Measurements from ENCODE around the gene MAP4K1.
"Not testable (repeated sequence)": the region's sequence is repeated elsewhere in the genome, so short reads cannot be mapped to it uniquely, and the experiment has no call there.

MAP4K1 gene

DNA sequence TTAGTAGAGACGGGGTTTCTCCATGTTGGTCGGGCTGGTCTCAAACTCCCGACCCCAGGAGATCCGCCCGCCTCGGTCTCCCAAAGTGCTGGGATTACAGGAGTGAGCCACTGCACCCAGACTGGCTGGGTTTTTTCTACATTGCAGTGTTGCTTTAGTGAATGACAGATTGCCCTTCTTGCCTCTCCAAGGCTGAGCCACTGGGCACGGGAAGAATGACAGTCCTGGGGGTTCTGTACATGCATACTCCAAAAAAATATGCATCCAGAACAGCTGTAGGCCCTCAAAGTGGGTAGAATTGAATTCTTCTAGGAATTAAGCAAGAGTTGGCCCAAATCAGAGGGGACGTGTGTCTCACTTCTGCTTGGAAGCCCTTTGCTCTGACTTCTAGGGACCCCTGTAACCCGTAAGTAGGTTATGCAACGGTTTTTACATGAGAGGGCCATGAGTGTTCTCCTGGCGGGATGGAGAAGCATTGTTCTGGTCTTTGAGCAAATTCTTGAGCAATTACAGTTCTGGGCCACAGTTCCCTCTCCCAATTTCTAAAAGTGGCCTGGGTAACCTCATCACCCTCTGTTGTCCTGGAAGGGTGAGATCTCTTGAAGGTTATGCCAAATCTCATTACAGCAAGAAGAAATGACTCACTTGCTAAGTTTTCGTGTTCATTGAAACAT, 33.3 kb upstream of the MAP4K1 start:
- no peak for DNase-seq (ENCODE audit: low read depth, low spot score)

DNA sequence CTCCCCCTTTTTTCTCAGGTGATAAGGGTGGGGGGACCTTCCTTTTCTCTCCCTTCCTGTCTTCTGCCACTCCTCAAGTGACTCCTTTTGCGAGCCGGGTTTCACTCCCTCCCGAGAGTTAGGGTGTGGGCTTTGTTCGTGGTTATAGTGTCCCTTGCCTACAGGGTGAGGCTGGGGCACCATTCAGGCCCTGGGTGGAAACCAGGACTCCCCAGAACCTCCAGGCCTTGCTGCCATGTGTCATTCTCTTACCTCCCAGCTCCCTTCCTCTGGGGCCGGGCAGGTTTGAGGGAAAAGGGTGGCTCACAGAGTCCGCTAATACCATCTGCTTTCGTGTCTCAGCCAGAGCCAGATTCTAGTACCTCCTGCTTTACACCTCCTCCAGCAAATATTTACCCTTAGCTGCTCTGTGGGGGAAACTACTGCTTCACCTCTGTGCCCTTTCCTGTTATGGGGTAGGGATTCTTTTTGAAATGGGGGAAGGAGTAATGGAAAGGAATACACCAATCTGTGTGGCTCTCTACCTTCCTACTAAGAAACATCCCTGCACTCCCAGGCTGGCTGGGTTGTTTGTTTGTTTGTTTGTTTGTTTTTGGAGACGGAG, 32.5 kb upstream of the MAP4K1 start:
- DNase-seq (ENCODE audit: low read depth, low spot score), result no peak

DNA sequence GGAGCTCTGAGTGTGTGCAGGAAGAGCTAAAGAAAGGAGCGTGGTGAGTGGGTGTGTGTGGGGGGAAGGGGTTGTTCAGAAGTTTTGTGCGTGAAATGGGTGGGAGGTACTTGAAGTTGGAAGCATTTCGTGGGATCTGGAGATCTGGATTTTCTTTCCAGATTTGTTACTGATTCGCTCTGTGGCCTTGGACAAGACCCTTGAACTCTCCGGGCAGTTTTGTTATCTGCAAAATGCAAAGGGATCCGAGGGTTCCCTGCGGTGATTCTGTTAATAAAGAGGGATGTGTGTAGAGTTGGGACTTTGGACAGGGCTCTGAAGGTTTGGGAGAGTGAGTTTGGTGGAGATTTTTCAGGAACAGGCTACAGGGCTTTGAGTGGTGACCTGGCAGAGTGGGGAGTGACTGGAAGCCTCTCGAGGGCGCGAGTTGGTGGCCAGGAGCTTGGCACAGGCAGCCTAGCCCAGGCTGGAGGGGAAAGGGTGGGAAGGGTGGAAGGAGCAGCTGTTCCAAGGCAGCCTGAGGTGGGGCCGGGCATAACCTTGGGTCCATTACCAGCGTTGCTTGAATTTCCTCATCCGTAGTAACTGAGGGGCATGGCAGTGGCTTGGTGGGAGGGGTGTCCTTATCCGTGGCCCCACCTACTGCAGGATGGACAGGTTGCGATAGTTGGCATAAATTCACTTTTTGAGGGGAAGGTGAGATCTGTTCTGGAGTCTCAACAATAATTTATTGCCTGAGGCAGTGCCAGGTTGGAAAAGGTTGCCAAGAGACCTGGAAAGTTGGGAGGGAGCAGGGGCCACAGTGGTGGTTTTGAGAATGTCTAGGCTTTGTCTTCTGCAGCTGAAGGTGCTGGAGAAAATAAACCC, 31.8 kb upstream of the MAP4K1 start:
- no peak for DNase-seq (ENCODE audit: low read depth, low spot score)

DNA sequence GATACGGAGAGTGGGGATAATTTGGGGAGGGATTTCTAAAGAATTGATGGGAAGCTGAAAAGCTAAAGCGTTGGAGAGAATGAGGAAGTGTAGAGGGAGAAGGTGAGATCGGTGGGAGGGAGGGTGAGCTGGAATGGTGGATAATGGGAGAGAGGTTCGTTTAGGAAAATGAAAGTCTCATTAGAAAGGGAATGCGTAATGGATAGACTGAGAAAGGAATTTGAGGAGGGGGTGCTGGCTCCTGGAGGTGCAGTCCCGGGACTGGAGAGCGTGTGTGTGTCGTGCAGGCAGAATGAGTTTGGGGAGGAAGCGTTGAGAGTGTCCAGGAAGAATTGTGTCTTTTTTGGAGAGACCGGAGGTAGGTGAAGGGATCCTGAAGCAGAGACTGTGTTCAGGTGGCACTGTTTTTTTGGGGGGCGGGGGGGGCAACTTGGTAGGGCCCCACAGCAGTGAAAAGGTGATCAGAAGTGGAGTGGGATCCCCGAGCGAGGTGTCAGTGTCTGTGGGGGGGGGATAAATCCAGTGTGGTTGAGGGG, 31.1 kb upstream of the MAP4K1 start:
- DNase-seq (ENCODE audit: low read depth, low spot score), result no peak

DNA sequence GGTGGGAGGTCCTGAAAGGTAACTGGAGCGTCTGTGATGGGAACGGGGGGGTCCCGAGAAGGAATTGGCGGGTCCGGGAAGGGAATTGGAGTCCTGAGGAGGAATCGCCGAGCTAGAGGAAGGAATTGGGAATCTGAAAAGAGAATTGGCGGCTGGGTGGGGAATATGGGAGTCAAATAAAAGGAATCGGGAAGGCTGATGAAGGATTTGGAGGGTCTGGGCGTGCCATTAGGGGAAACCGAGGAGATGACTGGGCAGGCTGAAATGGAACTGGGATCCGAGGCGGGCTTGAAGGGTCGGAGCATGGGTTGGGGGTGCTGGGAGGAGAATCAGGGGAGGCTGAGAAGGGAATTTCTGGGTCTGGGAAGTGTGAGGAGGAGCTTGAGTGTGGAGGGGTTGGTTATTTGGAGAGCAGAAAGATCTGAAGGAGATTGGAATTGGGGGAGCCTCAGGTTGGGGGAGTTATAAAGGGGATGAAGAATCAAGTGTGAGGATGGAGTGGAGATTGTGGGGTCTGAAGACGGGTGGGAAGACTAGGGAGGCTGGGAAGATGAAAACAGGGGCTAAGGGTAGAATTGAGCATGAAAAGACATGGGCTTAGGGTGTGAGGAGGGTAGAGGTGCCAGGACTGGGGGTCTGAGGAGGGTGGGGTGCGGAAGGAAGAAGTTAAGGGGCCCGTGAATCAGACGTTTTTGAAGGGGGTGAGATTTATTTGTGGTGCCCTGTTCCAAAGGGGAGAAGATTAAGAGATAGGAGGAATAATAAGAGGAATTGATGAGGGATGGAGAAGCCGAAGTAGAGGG, 30.4 kb upstream of the MAP4K1 start:
- DNase-seq (ENCODE audit: low read depth, low spot score), result no peak

DNA sequence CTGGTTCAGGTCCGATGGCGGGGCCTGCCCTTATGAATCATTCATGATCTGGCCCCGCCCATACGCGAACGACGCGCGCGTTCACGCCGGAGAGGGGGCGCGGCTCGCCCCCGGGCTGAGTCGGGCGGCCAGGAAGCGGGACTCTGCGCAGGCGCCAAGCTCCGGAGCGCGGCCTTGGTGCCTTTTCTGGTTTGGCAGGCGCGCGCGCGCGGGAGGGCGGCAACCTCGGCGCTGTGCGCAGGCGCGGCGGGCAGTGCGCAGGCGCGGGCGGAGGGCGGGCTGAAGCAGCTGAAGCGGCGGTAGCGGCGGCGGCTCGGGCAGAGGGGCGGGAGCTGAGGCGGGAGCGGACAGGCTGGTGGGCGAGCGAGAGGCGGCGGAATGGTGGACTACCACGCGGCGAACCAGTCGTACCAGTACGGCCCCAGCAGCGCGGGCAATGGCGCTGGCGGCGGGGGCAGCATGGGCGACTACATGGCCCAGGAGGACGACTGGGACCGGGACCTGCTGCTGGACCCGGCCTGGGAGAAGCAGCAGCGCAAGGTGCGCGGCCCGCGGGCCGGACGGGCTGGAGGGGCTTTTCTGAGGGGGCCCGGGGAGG, 29.7 kb upstream of the MAP4K1 start, which contains the start of gene ACTN4:
ACTN4 (plus strand) TSS at position 282 of the 598 bp plus-strand sequence; CDS start at position 379, 97 bp downstream.
- DNase-seq (ENCODE audit: low read depth, low spot score), result peak; percentile 99

DNA sequence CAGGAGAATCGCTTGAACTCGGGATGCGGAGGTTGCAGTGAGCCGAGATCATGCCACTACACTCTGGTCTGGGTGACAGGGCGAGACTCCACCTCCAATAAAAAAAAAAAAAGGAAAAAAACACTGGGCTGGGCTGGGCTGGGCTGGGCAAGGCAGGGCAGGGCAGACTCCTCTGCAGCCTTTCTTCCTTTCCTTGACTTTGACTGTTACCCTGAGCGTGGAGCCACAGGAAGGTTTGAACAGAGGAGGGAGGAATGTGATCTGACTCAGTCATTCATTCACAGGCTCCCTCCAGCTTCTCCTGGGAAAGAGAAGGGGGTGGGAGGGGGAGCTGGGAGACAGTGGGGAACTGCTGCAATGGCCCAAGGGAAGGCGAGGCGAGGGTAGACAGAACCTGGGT, 27.0 kb upstream of the MAP4K1 start:
- DNase-seq (ENCODE audit: low read depth, low spot score), result no peak

DNA sequence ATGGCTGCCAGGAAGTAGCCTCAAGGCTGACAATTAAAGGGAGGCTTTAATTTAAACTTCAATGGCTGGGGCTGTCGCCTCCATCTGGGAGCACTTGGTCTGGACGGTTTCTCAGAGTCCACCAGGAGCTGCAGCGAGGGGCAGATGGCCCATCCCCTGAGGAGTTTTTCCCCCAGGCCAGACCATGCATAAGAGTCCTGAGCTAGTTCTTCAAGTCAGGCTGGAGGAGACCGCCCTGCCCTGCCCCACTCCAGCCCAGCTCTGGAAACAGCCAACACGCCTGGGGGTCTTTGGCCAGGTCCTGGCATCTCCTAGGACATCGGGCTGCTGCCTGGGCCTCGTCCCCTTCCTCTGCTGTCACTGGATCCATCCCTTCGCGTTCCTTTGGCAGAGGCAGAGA, 24.4 kb upstream of the MAP4K1 start:
- no peak for DNase-seq (ENCODE audit: low read depth, low spot score)

DNA sequence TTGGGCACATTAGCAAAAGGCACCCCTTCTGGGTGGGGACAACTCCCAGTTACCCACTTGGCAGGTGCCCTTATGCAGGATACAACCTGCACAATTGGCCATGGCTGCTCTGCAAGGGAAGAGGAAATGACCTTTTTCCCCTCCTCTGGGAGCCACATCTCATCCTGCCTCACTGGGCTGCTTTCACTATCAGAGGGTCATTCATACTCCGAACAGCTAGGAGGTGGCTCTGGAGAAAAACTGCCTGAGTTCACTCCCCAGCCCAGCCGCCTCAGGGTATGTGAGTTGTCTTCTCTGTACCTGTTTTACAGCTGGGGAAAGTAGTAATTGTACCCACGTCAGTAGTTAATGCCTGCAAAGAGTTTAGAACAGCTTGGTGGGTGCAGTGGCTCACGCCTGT, 22.6 kb upstream of the MAP4K1 start:
- DNase-seq (ENCODE audit: low read depth, low spot score), result no peak

DNA sequence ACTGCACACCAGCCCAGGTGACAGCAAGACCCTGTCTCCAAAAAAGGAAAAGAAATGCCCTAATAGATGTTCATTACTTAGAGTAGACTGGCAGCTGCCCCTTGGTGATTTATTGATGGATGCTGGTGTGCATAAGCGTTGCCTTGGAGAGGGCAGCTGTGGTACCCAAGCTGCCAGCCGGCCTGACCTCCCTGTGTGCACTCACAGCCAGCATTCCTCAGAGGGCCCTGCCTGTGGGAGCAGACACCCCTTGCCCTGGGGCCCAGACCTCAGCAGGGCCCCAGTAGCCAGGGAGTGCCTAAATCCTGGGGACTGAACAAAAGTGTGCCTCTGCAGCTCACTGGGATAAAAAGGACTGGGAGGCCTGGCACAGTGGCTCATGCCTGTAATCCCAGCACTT, 21.9 kb upstream of the MAP4K1 start:
- DNase-seq (ENCODE audit: low read depth, low spot score), result no peak

DNA sequence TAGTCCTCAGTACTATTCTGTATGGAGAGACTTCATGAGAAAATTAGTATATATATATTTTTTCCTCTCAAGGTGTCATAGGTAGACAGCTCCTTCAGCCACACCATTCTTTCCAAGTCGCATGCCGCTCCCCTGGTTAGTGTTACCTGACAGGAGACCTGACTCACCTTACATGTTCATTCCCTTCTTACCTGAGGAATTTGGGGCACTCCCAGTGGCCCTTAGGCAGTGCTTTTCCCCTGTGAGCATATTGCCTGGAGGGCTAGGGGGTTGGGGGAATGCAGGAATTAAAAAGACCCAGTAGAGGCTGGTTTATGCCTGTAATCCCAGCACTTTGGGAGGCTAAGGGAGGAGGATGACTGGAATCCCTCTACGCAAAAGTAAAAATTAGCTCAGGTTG, 20.7 kb upstream of the MAP4K1 start:
- DNase-seq (ENCODE audit: low read depth, low spot score), result no peak

DNA sequence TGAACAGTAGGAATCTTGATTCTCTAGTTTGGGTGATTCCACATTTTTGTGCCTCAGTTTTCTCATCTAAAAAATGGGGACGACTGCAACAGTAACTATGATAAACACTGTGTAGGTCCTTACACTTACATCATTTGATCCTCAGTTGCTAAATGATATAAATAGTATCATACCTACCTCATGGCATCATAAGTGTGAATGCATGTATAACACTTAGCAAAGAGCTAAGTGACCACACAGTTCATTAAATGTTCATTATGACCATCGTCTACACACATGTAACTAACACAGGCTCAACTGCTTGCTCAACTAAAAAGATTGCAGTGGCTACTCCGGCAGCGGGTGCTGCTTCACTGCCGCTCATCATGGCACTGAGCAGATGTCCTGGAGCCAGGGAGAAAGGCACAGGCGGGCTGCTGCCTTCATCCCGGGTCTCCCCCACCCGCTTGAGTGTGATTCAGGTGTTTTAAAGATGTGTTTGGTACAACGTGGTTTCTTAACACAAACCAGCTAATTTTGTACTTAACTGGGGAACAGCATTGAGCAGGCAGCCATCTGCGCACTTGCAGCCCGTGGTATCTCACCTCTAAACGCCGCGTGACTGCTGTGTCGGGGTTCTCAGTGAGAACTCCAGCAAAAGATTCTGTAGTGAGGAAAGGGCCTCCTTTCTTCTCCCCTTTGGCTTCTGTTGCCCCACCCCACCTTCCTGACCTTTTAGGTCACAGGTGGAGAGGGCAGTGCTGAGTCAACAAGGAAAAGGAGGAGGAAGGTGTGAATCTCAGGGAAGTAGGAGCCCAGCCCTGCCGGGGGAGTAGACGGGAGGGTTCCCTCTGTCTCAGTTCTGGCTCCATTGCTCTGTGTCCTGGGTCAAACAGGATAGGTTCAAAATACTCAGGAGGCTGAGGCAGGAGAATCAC, 18.0 kb upstream of the MAP4K1 start:
- DNase-seq (ENCODE audit: low read depth, low spot score), result no peak

DNA sequence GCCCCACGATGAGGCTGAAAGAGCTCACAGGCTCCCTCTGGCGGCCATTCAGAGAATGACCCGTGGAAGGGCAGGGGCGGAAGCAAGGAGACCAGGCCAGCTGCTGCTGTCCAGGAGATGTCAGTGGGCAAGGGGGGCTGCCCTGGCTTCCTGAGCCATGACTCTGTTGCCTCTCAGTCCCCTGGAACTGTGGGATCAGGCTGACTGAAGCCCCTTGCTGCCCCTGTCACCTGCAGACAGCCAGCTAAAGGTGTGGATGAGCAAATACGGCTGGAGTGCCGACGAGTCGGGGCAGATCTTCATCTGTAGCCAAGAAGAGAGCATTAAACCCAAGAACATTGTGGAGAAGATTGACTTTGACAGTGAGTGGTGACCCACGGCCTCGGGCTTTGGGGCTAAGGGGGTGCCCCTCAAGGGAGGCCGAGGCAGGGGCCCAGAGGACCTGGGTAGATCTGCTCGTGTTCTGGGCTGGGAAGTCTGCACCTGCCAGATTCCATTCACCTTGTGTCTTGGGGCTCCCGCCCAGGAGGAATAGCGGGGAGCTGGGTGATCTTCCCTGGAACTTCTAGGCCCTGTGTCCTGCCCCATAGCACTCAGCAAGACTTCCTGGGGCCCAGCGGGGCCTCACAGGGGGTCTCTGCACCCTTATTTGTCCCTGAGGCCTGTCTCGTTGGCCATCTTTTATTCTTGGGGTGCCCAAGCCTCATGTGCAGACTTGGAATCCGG, 17.2 kb upstream of the MAP4K1 start:
- DNase-seq (ENCODE audit: low read depth, low spot score), result peak; percentile 31

DNA sequence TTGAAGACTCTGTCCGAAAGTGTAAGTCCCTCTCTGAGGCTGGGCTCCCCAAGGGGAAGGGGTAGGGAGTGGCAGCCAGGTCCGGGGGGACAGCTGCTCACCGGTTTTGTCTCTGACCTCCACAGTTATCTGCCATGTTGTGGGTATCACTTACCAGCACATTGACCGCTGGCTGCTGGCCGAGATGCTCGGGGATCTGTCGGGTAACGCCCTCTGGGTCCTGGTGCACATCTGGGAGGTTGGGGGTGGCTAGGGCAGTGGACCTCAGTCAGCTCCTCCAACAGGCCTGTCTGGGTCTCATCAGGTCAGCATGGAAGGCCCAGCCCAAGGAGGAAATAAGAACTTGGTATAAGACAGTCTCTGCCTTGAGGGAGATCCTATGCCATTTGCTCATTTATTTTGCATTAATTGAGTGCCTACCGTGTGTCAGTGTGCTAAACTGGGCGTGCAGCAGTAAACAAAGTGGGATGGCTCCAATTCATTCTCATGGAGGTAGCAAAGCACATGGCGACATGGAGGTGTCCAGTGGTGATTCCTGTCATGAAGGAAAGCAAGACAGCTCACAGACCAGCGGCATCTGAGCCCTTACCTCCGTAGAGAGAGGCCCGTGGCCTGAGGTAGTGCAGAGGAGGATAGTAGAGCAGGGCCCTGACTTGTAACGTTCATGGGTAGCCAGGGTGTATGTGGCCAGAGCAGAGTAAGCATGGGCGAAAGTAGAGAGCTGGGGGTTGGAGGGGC, 14.9 kb upstream of the MAP4K1 start:
- no peak for DNase-seq (ENCODE audit: low read depth, low spot score)

DNA sequence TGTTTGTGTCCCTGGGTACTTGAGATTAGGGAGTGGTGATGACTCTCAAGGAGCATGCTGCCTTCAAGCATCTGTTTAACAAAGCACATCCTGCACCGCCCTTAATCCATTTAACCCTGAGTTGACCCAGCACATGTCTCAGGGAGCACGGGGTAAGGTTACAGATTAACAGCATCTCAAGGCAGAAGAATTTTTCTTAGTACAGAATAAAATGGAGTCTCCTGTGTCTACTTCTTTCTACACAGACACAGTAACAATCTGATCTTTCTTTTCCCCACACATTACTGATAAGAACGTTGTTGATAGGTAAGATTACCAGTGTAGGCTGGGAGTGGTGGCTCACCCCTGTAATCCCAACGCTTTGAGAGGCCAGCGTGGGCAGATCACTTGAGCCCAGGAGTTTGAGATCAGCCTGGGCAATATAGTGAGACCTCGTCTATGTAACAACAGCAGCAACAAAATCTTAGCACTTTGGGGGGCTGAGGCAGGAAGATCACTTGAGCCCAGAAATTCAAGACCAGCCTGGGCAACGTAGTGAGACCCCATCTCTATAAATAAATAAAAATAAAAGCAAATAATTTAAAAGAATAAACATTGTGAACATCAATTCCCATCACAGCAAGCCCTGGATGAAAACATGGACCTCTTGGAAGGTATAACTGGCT, 14.2 kb upstream of the MAP4K1 start:
- DNase-seq (ENCODE audit: low read depth, low spot score), result not testable (repeated sequence)

DNA sequence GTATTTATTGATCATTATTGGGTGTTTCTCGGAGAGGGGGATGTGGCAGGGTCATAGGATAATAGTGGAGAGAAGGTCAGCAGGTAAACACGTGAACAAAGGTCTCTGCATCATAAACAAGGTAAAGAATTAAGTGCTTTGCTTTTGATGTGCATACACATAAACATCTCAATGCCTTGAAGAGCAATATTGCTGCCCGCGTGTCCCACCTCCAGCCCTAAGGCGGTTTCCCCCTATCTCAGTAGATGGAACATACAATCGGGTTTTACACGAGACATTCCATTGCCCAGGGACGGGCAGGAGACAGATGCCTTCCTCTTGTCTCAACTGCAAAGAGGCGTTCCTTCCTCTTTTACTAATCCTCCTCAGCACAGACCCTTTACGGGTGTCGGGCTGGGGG, 13.5 kb upstream of the MAP4K1 start:
- not testable (repeated sequence) for DNase-seq (ENCODE audit: low read depth, low spot score)

DNA sequence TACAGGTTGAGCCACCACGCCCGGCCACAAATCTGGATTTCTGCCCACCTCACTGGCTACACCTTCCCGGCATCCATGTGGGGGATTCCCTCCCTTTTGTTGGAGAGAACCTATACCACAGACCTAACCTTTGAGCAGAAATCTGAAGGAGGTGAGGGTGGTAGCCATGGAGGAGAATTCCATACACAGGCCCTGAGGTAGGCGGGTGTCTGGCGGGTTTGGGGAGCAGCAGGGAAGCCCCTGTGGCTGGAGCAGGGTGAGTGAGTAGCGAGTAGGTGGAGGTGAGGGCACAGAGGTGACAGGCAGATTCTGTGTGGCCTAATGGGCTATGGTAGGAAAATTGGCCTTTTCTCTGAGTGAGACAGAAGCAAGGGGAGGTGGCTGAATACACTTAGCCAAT, 11.8 kb upstream of the MAP4K1 start:
- no peak for DNase-seq (ENCODE audit: low read depth, low spot score)

DNA sequence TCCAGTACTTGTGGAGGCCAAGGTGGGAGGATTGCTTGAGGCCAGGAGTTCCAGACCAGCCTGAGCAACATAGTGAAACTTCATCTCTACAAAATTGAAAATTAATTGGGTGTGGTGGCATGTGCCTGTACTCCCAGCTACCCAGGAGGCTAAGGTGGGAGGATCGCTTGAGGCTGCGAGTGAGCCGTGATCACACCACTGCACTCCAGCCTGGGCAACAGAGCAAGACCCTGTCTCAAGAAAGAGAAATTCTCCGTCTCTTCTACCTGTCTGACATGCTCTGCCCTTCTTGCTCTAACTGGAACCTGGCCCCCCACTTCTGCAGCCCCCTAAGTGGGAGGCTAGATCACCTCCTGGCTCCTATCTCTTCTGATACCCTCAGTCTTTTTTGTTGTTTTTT, 8.6 kb upstream of the MAP4K1 start:
- no peak for DNase-seq (ENCODE audit: low read depth, low spot score)

Measured in activated naive CD8-positive, alpha-beta T cell treated with anti-CD3 and anti-CD28 coated beads, Interleukin-2, amount 50 U/mL, for 16 hours (primary cell).